GM21526 (cell line): ENCODE results near the gene FN1.
"Not testable (repeated sequence)": the region's sequence is repeated elsewhere in the genome, so short reads cannot be mapped to it uniquely, and the experiment has no call there.

Experiments
- ATAC-seq: cut with Tn5 transposase; IDR thresholded peaks from one replicate; pipeline ENCODE4 v1.9.1; 2021; ENCODE audit warnings: moderate library complexity; ENCODE audit not compliant: unreplicated experiment, low FRiP score

FN1 gene

DNA sequence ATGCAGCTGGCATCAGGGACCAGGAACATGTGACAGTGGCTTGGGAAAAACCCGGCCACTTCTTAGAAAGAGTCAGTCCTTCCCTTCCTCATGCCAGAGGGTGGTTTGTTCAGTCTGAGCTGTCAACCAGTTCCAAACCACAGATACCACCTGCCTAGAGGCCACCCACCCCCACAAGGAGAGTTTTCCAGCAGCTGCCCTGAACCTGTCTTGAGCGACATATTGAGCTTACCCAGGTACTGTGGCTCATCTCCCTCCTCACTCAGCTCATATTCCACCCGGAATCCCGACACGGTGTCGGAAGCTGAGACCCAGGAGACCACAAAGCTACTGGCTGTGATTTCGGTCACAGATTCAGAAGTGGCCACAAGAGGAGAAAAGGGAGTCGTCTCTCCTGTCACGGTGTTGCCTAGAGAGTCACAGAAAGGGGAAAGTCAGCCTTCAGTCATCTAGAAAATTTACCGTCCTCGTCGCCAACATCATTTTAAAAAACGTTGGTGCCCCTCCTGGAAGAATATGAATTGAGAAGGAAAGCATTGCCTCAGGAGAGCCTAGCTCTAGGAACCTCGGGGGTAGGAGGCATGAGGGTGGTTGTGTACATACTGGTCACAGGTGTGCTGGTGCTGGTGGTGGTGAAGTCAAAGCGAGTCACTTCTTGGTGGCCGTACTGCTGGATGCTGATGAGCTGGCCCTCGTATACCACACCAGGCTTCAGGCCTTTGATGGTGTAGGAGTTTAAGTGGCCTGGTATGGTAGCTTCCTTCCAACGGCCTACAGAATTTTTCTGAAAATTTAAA, 26.3 kb downstream of the FN1 start:
- no peak for ATAC-seq

- ATAC-seq, result not testable (repeated sequence)
Observed at GRCh38 chr2:215408441-215408840, 27.4 kb downstream of the FN1 start.

GRCh38 chr2:215407590-215408264, 28.1 kb downstream of the FN1 start:
- no peak for ATAC-seq

DNA sequence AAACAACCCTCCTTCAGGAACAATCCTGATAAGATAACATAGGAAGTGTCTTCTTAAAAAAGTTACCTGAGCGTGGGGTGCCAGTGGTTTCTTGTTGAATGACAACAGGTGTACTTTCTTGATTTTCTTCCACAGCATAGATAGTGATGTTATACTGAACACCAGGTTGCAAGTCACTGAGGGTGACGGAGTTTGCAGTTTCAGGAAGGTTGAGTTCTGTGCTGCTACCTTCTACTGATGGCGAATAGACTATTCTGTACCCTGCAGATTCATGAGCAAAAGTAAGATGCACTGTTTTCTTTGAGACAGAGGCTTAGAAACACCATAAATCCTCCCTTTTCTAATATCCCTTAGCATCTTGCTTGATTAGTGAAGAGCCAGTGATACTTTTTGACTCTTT, 28.8 kb downstream of the FN1 start:
- ATAC-seq, result no peak

- ATAC-seq, result no peak
Observed at GRCh38 chr2:215405722-215406581, 29.9 kb downstream of the FN1 start.

- ATAC-seq, result no peak
Observed at GRCh38 chr2:215404348-215405012, 31.4 kb downstream of the FN1 start.

- ATAC-seq, result no peak
Observed at GRCh38 chr2:215403441-215404347, 32.2 kb downstream of the FN1 start.

GRCh38 chr2:215401896-215402379, 33.9 kb downstream of the FN1 start:
- ATAC-seq, result no peak

DNA sequence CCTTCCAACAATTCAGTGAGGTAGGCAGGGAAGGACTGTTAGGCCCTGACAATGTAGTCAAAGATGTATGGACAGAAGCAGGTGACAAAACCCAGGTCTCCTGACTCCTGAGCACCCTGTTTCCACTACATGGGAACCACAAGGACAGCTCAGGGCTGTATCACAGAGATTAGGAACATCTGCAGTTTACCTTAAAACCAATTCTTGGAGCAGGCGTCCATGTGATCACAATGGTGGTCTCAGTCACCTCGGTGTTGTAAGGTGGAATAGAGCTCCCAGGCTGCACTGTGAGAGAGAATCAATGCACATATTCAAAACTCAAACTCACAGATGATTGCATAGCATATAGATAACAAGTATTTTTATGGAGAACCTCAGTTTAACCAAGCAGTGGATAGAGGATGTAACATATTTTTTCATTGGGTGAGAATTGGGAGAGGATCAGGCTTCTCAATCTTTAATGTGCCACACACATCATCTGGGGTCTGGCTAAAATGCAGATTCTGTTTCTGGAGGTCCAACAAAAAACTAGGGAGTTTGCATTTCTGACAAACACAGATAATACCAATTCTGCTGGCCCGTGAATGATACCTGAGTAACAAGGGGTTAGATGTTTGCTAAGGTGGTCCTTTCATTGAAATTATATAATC, 36.7 kb downstream of the FN1 start:
- ATAC-seq, result no peak

DNA sequence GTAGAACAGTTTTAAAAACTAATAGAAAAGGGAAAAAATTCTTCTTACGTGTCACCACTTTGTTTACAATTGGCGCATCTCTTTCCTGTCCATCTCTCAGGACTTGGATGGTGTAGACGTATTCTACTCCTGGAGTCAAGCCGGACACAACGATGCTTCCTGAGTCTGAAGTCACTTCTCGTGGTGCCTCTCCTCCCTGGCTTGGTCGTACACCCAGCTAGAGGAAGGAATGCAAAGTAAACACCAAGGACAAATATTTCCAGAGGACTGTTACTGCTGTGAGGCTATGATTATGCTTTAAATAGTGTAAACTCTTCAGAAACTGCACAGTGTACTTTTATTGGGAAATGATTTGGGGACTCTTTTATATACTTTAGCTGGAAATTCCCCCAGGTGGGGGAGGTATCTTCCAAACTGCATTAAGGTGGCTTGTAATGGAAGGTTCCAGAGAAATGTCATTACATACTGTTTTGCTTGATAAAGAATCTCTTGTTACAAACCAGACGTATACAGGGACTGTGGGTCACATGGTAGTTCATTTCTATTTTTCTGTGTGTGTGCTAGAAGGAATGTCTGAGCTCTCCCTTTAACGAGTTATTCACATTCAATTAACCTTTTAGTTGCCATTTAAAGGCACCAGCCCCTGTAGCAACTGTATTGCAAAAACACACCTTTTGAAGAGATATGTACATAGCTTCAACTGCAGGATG, 38.1 kb downstream of the FN1 start:
- ATAC-seq, result no peak

GRCh38 chr2:215396595-215397313, 39.1 kb downstream of the FN1 start:
- ATAC-seq, result no peak

DNA sequence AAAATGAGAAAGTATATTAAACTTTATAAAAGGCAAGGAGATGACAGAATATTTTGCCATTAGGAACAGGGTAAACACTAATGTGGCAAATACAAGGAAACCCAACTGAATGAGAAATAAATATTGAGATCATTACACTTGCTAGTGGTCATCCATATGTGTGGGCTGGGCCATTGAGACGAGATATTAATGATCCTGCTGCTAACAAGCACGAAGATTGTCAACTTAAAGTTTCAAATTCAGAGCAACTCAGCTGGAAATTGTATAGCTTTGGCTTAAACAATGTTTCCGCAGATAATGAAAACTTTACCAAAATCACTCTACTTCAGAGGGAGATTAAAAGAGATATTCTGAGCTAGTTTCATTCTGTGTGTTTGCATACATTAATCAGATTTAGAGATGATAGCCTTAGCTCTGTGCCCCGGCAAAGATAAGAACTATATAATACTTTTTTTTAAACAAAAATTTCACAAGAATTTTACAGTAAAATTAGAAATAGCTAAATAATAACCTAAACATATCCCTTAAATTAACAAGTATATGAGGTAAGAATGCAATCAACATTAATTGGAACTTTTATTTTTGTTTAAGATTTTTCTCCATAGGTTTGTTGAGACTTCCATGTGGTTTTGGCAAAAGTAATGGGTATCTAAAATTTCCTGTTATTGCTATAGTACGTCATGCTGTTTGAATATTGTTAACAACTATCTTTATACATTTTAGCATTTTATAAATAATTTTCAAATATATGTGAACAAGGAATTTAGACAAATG, 40.0 kb downstream of the FN1 start:
- ATAC-seq, result no peak

DNA sequence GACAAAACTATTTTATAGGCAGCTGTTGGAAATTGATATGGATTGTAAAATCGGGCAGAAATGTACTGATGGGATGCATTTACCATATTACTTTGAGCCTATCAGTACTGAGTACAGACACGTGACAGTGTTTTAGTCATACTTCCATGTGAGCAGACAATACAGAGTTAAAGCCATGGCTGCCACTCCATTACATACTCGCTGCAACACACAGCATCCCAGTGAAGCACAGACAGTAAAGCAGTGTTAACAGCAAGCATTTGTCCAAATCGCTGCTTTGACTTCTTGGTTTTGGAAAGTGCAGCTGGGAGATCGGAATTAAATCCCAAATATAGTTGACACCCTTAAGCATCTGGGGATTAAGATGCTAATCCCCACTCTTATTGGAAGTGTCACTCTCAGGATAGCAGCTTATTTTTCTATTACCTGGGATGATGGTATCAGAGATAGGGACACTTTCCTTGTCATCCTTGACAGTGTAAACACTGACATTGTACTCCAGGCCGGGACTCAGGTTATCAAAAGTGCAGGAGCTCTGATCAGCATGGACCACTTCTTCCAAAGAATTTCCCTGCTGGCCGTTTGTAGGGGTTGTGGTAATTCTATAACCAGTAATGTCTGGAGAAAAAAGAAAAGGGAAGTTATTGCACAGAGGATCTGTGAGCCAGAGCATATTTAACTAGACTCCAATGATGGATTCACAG, 41.6 kb downstream of the FN1 start:
- no peak for ATAC-seq

- ATAC-seq, result no peak
Observed at GRCh38 chr2:215392687-215393270, 43.1 kb downstream of the FN1 start.

DNA sequence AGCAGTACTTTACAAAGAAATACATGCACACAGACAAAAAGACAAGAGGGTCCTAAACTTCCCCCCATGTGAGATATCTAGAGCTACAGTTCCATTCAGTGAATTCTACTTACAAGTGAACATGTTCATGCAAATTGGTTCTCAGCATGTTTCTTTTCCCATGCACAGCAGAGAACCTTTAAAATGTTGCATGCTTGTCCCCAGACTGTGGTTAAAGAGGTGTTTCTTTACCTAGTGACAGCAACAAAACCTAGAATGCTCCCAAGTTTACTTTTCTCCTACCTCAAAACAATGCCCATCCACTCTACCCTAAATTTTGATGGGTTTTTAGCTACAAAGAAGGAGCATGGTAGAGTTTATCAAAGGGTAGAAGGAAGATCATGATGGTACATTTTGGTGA, 43.7 kb downstream of the FN1 start:
- ATAC-seq, result no peak

GRCh38 chr2:215391531-215391930, 44.3 kb downstream of the FN1 start:
- ATAC-seq, result no peak
